Measurements from ENCODE around the gene ARHGAP32.
"Not testable (repeated sequence)": the region's sequence is repeated elsewhere in the genome, so short reads cannot be mapped to it uniquely, and the experiment has no call there.

ARHGAP32 gene

GRCh38 chr11:129018126-129018525 lies 174.0 kb downstream of the ARHGAP32 start:
- DNase-seq, result no peak

- no peak for DNase-seq
These were observed 178.2 kb downstream of the ARHGAP32 start for GRCh38 chr11:129013737-129014475.

DNA sequence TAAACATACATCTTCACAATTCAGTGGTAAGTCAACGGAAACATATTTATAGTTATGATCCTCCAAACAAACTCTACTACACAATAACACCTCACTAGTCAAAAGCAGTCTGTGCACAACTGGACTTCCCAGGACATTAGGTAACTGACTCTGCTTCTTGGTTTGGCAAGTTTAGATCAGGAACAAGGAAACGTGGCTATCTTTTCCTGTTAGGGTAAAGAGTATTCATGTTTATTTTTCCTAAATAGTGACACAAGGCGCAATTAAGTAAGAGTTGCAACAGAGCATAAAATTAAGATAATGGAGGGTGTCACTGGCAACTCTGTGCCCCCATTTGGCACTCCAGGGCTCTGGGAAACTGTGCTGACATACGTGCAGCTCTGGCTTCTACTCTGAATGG lies 179.2 kb downstream of the ARHGAP32 start:
- DNase-seq, result no peak

- no peak for DNase-seq
These were observed 186.0 kb downstream of the ARHGAP32 start for GRCh38 chr11:129006161-129006560.

- DNase-seq, result not testable (repeated sequence)
These were observed 193.0 kb downstream of the ARHGAP32 start for GRCh38 chr11:128999165-128999564.

- DNase-seq, result no peak
These were observed 203.7 kb downstream of the ARHGAP32 start for GRCh38 chr11:128988242-128988970.

- DNase-seq, result no peak
These were observed 206.2 kb downstream of the ARHGAP32 start for GRCh38 chr11:128985880-128986279.

DNA sequence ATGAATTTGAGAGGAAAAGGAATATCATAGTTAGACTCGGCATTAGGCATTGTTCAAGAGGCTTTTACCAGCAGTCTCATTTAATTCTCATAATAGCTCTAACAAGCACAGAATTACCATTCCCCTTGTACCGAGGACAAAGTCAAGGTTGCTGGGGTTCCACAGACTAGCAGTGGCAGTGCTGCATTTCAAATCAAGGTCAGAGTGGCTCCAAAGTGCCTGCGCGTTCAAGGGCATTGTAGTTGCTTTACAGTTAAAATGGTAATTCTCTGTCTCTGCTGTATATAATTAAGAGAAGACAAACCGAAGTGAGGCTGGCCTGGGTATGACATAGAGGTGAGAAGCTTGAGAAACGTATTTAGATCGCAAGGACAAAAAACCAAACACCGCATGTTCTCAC lies 209.1 kb downstream of the ARHGAP32 start:
- no peak for DNase-seq

DNA sequence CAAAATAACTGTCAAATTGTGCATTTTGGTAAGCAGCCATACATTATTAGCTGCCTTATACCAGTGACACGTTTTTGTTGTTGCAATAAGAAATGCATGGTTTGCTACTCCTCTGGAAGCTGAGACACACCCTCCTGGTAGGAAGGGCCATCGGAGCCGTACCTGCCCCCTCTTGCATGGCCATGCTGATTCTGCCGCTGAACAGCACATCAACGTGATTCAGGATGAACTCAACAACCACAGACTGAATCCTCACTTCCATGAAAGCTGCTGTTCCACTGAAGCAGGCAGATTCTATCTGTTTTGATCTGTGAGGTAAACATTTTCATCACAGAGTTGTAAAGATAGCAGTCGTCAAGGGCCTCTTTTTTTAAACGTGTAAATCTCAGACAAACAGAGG lies 210.9 kb downstream of the ARHGAP32 start:
- no peak for DNase-seq

- DNase-seq, result no peak
These were observed 221.4 kb downstream of the ARHGAP32 start for GRCh38 chr11:128970598-128971190.

- DNase-seq, result no peak
These were observed 223.2 kb downstream of the ARHGAP32 start for GRCh38 chr11:128968916-128969315.

GRCh38 chr11:128967578-128967977 lies 224.5 kb downstream of the ARHGAP32 start:
- no peak for DNase-seq

DNA sequence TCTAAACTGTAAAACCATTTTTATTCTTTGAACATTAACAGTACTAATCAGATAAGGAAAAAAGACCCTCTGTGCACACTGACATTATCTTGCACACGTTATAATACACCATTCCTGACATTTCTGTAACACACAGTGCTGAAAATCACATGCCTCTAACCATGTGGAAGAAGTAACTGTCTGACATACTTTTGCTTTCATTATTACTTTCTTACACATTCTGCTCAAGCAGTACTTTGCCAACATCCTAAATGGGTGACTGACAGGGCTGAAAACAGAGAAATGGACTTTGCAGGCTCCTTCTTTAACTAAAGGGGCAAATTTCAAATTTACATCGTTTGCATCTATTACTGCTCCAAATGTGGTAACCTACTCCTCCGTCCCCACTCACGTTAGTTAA lies 226.6 kb downstream of the ARHGAP32 start:
- DNase-seq, result no peak

DNA sequence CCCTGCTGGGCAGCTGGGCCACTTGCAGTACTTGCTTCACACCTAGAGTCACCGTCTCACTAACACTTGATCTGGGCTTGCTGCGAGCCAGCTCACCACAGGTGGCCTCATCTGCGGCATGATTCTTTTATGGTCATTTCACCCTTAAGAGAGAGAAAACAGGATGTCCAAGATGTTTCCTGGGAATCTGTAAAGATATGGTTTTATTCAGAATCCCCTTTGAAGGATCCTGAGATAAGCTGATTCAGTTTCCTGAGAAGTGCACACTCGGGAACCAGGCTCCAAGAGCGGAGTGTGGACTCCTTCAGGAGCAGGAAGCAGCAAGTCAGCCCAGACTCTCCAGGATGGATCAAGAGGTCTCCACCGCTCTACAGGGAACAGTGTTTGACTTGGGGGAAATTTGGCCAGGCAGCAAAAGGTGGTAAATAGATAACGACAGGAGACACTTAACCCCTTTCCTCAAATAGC lies 227.6 kb downstream of the ARHGAP32 start:
- no peak for DNase-seq

DNA sequence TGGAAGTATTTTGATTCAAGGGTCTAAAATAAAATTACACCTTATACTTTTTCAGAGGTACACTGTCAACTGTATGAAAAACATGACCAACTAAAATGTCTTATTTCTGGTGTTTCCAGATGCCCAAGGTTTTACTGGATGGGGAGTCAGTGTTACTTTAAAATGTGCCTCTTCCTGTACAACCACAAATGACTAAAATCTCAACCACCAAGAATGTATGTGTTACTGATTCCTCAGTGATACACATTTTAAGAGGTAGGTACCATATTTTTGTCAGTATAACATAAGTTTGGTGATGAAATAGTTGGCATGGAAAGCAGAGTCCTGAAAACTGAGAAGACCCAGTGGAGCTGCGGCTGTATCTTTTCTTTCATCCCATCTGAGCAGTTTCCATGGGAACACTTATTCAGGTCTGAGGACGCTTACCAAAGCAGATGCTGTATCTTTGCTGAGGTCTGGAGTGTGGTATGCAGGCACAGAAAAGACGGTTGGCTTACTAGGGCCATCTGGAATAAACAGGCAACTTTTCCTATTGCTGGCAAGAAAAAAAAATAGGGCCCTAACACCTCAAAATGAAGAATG lies 228.3 kb downstream of the ARHGAP32 start:
- no peak for DNase-seq

DNA sequence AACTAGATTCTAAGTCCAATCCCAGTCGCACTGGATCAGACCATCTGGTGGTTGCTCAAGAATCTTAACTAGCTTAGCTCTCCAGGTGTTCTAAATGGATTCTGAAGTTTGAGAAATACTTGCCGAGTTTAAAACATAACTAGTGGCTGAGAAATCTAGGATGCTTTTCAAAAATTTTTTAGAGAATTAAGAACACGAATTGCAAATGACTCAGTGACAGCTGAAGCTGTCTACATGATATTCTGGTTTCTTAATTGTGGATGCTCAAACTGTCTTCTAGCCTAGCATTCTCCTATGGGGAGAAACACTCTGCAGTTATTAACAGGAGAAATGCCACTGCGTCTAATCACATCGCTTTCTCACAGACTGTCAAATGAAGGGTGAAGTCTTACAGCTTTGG lies 229.2 kb downstream of the ARHGAP32 start:
- DNase-seq, result no peak

- DNase-seq, result no peak
These were observed 230.5 kb downstream of the ARHGAP32 start for GRCh38 chr11:128961645-128962044.

DNA sequence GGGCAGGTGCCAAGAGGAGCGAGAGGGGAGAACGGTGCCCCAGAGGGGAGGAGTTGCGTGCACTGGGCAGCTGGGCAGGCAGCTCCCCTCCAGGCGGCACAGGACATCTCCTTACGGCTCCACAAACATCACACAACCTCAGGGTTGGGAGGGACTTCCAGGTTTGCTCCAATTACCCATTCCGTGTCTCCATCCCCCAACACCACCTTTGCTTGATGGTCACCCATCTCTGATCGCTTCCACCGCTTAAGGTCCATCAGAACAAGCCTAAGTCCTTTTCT lies 235.0 kb downstream of the ARHGAP32 start:
- no peak for DNase-seq

- DNase-seq, result no peak
These were observed 235.5 kb downstream of the ARHGAP32 start for GRCh38 chr11:128956401-128957201.

- DNase-seq, result no peak
These were observed 236.5 kb downstream of the ARHGAP32 start for GRCh38 chr11:128955636-128956035.

DNA sequence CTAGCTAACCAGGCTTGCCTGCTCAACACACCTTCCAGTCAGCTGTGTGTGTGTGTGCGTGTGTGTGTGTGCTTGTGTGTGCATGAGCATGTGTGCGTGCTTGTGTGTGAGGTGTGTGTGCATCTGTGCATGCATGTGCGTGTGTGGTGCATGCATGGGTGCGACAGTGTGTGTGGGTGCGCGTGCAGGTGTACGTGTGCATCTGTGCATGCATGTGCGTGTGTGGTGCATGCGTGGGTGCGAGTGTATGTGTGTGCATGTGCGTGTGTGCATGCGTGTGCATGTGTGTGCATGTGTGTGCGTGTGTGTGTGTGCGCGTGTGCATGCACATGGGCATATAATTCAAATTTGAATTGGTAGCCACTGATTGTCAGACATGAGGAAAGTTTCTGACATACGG lies 239.0 kb downstream of the ARHGAP32 start:
- DNase-seq, result no peak

GRCh38 chr11:128949791-128950454 lies 242.2 kb downstream of the ARHGAP32 start:
- no peak for DNase-seq

Data from stimulated activated CD4-positive, alpha-beta T cell treated with anti-CD3 and anti-CD28 coated beads, Interleukin-4, amount 100 ng/mL, for 1 hour (primary cell).